GM19328 (cell line): ENCODE results near the gene BCL2L13.

Experiments
- ATAC-seq: cut with Tn5 transposase; IDR thresholded peaks from one replicate; pipeline ENCODE4 v1.9.1; 2021; ENCODE audit warnings: mild to moderate bottlenecking, moderate library complexity; ENCODE audit not compliant: unreplicated experiment

BCL2L13 gene

GRCh38 chr22:17777005-17777716 lies 138.6 kb downstream of the BCL2L13 start:
- no peak for ATAC-seq

GRCh38 chr22:17777717-17778044 lies 139.1 kb downstream of the BCL2L13 start:
- ATAC-seq: no peak

GRCh38 chr22:17778412-17778976 lies 139.9 kb downstream of the BCL2L13 start:
- ATAC-seq: no peak

- peak; percentile 36 for ATAC-seq
Observed at GRCh38 chr22:17779286-17780115, 140.9 kb downstream of the BCL2L13 start.

- no peak for ATAC-seq
Observed at GRCh38 chr22:17780116-17780740, 141.7 kb downstream of the BCL2L13 start.
